A549 treated with RU486 at 1 μM for 4 hours (cell line): Measurements from ENCODE around the gene L3MBTL1. TPM values are rescaled to one million over a fixed set of nuclear protein-coding genes. Genes with fewer than 3 reads are reported as not detected.

ENCODE experiments used
- total RNA-seq: library from RNA; stranded (reverse); fragments of 200-300 nt; extraction: Qiagen RNA extraction; gene quantifications from 5 replicates; pipeline ENCODE4 v1.2.3, GENCODE V29; 2022; ENCODE audit warnings: low read depth

The L3MBTL1 gene
- total RNA-seq, result 0.75 to 1.4 TPM (median 1.2 TPM) in 5 replicates

DNA sequence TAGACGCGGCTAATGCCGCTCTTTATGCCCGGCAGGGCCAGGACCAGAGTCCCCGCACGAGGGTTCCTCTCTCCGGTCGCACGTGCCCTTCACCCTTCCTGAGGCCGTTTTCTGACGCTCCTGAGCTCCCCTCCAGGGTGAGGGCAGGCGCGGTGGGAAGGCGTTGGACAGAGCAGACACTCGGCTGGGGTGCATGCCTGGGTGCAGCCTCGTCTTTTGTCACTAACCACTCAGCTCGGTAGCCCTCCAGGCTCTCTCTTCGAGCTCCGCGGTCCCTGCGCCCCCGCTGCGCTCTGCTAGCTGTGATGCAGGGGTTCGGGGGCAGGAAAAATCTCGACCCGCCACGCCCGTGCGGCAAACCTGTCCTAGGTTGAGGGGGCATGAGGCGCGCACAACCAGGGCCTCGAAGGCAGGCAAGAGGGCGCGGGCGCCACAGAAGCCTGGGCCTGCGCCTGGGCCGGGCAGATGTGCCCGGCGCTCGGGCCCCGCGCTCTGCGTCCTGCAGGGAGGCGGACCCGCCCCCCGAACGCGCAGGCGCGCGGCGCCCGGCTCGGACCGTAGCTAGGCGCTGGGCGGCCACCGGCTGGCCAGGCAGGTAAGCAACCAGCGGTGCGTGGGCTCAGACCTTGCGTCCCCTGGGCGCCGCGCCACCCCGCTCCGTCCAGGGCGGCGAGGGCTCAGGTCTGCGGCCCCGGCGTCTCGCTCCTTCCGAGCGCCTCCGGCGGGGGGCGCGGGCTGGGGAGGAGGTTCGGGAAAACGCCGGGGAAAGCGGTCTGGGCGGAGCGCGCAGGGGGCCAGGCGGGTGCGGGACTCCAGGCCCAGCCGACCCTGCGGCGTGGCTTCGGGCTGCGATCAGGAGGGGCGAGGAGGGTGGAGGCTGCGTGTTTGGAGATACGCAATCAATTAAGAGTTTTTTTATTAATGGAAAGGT, at the start of gene L3MBTL1:
TSS of gene L3MBTL1 (plus strand) at position 548 of the 931 bp plus-strand sequence. CDS start 5,807 bp downstream, outside the sequence.

DNA sequence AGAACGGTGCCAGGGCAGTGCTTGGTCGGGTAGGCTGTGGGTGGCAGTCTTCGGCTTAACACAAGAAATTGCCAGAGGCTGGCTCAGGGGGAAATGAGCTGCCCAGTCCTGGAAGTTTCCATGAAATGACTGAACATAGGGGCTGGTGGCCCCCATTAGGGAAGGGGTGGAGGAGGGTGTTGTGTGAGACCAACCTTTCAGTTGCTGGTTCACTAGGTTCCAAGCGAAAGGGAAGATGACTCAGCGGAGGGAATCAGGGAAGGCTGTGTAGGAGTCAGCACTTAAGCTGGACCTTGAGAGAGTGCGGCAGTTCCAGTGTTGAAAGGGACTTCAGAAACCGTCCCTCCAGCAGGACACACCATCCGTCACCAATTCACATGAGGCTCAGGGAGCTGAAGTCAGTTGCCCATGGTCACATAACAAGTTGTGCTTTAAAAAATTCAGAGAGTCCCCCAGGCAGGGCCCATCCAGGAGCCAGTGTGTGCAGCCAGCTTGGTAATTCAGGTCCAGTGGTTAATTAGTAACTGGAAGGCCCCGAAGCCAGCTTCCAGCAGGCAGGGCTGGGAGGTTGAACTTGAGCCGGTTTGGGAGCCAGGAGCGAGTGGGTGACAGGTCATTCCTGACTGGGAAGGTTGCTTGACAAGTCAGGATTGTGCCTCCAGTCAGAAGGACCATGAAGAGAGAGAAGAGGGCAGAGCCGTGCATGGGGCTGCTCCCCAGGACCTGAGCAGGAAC, 51.1 kb downstream of the L3MBTL1 start, which contains the start of gene SGK2:
TSS of gene SGK2 (plus strand) at position 616 of the 735 bp plus-strand sequence. CDS start 7,469 bp downstream, outside the sequence.

DNA sequence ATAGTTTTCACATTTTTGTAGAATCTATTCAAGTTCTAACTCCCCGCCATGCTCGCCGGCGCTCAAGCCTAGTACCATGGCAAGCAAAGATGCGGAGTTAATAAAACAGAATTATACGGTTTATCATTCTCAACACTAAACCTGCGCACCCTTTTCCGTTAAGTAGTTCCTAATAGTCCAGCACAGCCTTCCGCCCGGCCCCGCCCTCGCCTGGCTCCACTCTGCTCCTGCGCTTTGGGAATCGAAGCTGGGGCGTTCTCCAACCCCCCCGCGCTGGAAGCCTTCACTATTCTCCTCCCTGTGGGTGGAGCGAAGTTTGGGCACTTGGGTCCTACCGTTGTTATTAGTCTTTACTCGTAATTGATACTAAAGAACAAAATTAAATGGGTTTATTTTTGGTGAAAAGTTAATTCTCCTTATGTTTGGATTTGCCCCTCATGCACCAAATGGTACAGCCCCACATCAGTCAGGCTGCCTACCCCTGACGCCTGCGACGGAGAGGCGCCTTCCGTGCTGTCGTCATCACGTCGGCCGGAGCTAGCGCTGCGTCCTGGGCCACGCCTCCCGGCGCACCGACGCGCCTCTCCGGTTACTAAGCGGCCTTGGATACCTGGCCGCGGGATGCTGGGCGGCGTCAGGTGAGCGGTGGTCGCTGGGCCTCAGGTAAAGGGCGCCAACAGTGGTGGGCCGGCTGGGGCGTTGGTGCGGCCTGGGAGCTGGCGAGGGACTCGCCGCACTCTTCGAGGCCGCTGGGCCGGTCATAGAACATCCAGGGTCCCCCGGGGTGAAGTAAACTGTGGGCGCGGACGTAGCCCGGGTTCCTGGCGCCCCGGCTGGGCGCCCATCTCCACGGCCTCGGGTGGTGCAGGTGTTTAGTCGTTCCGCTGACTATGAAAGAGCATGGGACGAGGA, 83.2 kb downstream of the L3MBTL1 start, which contains the start of gene IFT52:
TSS of gene IFT52 (plus strand) at position 546 of the 912 bp plus-strand sequence. CDS start 3,762 bp downstream, outside the sequence.

Other genes with a start within 250 kb of the L3MBTL1 start
- 104 to 119 TPM (median 108 TPM) in 5 replicates for gene SRSF6, start 49.8 kb upstream of the L3MBTL1 start, total RNA-seq
- 10.2 to 11.0 TPM (median 10.6 TPM) in 5 replicates for gene SGK2, start 51.3 kb downstream of the L3MBTL1 start, total RNA-seq
- 25.4 to 35.5 TPM (median 31.5 TPM) in 5 replicates for gene IFT52, start 83.2 kb downstream of the L3MBTL1 start, total RNA-seq
- 77.9 to 92.0 TPM (median 80.1 TPM) in 5 replicates for gene MYBL2, start 159.4 kb downstream of the L3MBTL1 start, total RNA-seq
- gene GTSF1L, start 219.3 kb downstream of the L3MBTL1 start, total RNA-seq, result not detected in 5 replicates